Measurements from ENCODE around the gene DCTN4. TPM values are rescaled to one million over a fixed set of nuclear protein-coding genes. Genes with fewer than 3 reads are reported as not detected.

Gene DCTN4
- total RNA-seq, 6 experiments from 2014 or later: 60.1 to 76.9 (median 68.7) TPM

DNA sequence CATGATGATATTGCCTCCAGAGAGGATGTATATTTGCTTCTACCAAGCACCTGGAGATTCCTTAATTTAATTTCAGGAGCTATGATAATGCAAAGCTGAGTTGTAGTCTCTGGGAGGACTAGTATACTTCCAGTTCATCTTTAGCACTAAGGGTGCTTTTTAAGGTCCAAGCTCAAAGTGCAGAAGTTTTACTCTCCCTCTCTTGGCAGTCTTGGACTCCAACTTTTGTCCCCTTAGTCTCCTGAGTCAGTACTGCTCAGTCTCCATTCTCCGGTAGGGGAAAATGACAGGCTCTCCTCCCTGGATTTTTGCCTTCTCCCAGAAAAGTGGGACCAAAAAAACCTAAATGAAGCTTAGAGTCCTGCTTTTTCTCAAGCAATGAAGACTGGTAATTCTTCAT lies 28.1 kb upstream of the DCTN4 start:
- no peak overlapping the region for H3K4me3 Mint-ChIP-seq
- no peak for DNase-seq
- no peaks in the 10 kb centered on the region; the same call in 1 of the 2 replicates for H3K27me3 Mint-ChIP-seq (ENCODE audit: insufficient read depth)
- H3K36me3 Mint-ChIP-seq (ENCODE audit: low read depth): peaks cover 11% of the 10 kb centered on the region; the same call in 1 of the 2 replicates
- no peaks in the 10 kb centered on the region for H3K9me3 Mint-ChIP-seq
- H3K27ac Mint-ChIP-seq: no peak overlapping the region
- peaks cover 94% of the 10 kb centered on the region for H3K4me1 Mint-ChIP-seq (ENCODE audit: low read depth)
- TF ChIP-seq, protein P1, sequence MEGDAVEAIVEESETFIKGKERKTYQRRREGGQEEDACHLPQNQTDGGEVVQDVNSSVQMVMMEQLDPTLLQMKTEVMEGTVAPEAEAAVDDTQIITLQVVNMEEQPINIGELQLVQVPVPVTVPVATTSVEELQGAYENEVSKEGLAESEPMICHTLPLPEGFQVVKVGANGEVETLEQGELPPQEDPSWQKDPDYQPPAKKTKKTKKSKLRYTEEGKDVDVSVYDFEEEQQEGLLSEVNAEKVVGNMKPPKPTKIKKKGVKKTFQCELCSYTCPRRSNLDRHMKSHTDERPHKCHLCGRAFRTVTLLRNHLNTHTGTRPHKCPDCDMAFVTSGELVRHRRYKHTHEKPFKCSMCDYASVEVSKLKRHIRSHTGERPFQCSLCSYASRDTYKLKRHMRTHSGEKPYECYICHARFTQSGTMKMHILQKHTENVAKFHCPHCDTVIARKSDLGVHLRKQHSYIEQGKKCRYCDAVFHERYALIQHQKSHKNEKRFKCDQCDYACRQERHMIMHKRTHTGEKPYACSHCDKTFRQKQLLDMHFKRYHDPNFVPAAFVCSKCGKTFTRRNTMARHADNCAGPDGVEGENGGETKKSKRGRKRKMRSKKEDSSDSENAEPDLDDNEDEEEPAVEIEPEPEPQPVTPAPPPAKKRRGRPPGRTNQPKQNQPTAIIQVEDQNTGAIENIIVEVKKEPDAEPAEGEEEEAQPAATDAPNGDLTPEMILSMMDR (IDR thresholded peaks at IDR 0.05): no peak

- TF ChIP-seq, protein P1 (IDR thresholded peaks at IDR 0.05): no peak
- H3K4me3 Mint-ChIP-seq: no peak overlapping the region
- DNase-seq: no peak
- peaks cover 94% of the 10 kb centered on the region for H3K4me1 Mint-ChIP-seq (ENCODE audit: low read depth)
- peak overlapping the region; percentile 61; the same call in 1 of the 2 replicates for H3K27ac Mint-ChIP-seq
- no peaks in the 10 kb centered on the region; the same call in 1 of the 2 replicates for H3K27me3 Mint-ChIP-seq (ENCODE audit: insufficient read depth)
- H3K36me3 Mint-ChIP-seq (ENCODE audit: low read depth): peaks cover 11% of the 10 kb centered on the region; the same call in 1 of the 2 replicates
- H3K9me3 Mint-ChIP-seq: no peaks in the 10 kb centered on the region
Observed at GRCh38 chr5:150785950-150786349, 27.1 kb upstream of the DCTN4 start.

- no peaks in the 10 kb centered on the region; the same call in none of the 2 replicates for H3K27me3 Mint-ChIP-seq (ENCODE audit: insufficient read depth)
- peak overlapping the region; percentile 95 for H3K27ac Mint-ChIP-seq
- peak overlapping the region; percentile 100 for H3K4me3 Mint-ChIP-seq
- peak; percentile 96 for DNase-seq
- H3K36me3 Mint-ChIP-seq (ENCODE audit: low read depth): peaks cover 11% of the 10 kb centered on the region; the same call in 1 of the 2 replicates
- no peaks in the 10 kb centered on the region for H3K9me3 Mint-ChIP-seq
- TF ChIP-seq, protein P1 (IDR thresholded peaks at IDR 0.05): no peak
- peaks cover 87% of the 10 kb centered on the region for H3K4me1 Mint-ChIP-seq (ENCODE audit: low read depth)
Observed at GRCh38 chr5:150783422-150783928, 24.7 kb upstream of the DCTN4 start.

DNA sequence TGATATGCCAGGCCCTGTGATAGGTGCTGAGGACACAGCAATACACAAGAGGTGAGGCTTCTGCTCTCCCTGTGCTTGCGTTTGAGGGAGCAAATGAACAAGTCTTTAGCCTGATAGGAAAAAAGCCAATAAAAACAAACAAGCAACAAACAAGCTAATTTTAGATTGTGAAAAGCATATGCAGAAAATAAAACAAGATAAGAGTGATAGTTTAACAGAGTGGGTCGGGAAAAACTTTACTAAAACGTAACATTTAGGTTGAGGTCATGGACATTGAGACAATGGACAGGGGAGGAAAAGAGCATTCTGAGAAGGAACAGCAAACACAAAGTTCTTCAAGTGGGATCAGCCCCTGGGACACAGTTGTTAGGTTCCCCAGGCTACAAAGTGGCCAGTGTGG lies 24.0 kb upstream of the DCTN4 start:
- Mint-ChIP-seq H3K9me3 (no peaks in the 10 kb centered on the region), H3K4me1 (ENCODE audit: low read depth) (peaks cover 90% of the 10 kb centered on the region), H3K27me3 (ENCODE audit: insufficient read depth) (no peaks in the 10 kb centered on the region; the same call in none of the 2 replicates), H3K4me3 (peak overlapping the region; percentile 100), H3K27ac (peak overlapping the region; percentile 95), H3K36me3 (ENCODE audit: low read depth) (peaks cover 11% of the 10 kb centered on the region; the same call in 1 of the 2 replicates)
- TF ChIP-seq, protein P1 (IDR thresholded peaks at IDR 0.05): no peak
- no peak for DNase-seq

- H3K27me3 Mint-ChIP-seq (ENCODE audit: insufficient read depth): no peaks in the 10 kb centered on the region; the same call in none of the 2 replicates
- TF ChIP-seq, protein P1 (IDR thresholded peaks at IDR 0.05): no peak
- H3K36me3 Mint-ChIP-seq (ENCODE audit: low read depth): peaks cover 11% of the 10 kb centered on the region; the same call in 1 of the 2 replicates
- peak; percentile 97 for DNase-seq
- H3K9me3 Mint-ChIP-seq: no peaks in the 10 kb centered on the region
- H3K4me1 Mint-ChIP-seq (ENCODE audit: low read depth): peaks cover 90% of the 10 kb centered on the region
- peak overlapping the region; percentile 95 for H3K27ac Mint-ChIP-seq
- H3K4me3 Mint-ChIP-seq: peak overlapping the region; percentile 100
Observed at GRCh38 chr5:150781706-150782614, 23.1 kb upstream of the DCTN4 start.
